CD4-positive, alpha-beta T cell treated with Interferon gamma for 1 hour (primary cell): ENCODE data around the gene UQCR10.

Source experiments
- DNase-seq: peaks from one replicate; pipeline ENCODE4 v3.0.0-alpha.2; 2020

UQCR10 gene

GRCh38 chr22:29765905-29766631 lies 1.1 kb upstream of the UQCR10 start:
- no peak for DNase-seq

- DNase-seq: peak; percentile 94
These were observed 468 bp upstream of the UQCR10 start, which contains the start of gene ZMAT5 for GRCh38 chr22:29766632-29767170. TSS of gene ZMAT5 (minus strand) at chr22:29767007. CDS start at chr22:29748544, 18,463 bp downstream.

GRCh38 chr22:29768052-29768693 lies 1.0 kb downstream of the UQCR10 start:
- DNase-seq: no peak

- DNase-seq: no peak
These were observed 2.7 kb downstream of the UQCR10 start for GRCh38 chr22:29769723-29770321.

GRCh38 chr22:29772170-29772641 lies 5.0 kb downstream of the UQCR10 start:
- no peak for DNase-seq

GRCh38 chr22:29773233-29773632 lies 6.1 kb downstream of the UQCR10 start:
- no peak for DNase-seq

GRCh38 chr22:29780220-29780619 lies 13.1 kb downstream of the UQCR10 start:
- DNase-seq: no peak

GRCh38 chr22:29780748-29781676 lies 13.8 kb downstream of the UQCR10 start:
- no peak for DNase-seq

- DNase-seq: no peak
These were observed 15.1 kb downstream of the UQCR10 start for GRCh38 chr22:29782061-29782845.

GRCh38 chr22:29784451-29785361 lies 17.5 kb downstream of the UQCR10 start:
- DNase-seq: no peak

GRCh38 chr22:29786031-29786430 lies 18.9 kb downstream of the UQCR10 start:
- no peak for DNase-seq

- DNase-seq: no peak
These were observed 20.3 kb downstream of the UQCR10 start for GRCh38 chr22:29787371-29787980.

GRCh38 chr22:29788339-29789279 lies 21.4 kb downstream of the UQCR10 start:
- DNase-seq: no peak

GRCh38 chr22:29790061-29790460 lies 22.9 kb downstream of the UQCR10 start:
- no peak for DNase-seq

- DNase-seq: no peak
These were observed 26.2 kb downstream of the UQCR10 start for GRCh38 chr22:29793396-29793795.

GRCh38 chr22:29795663-29796062 lies 28.5 kb downstream of the UQCR10 start:
- no peak for DNase-seq

- DNase-seq: peak; percentile 18
These were observed 30.2 kb downstream of the UQCR10 start for GRCh38 chr22:29797351-29797750.

- DNase-seq: no peak
These were observed 31.1 kb downstream of the UQCR10 start for GRCh38 chr22:29798318-29798717.

GRCh38 chr22:29798801-29799200 lies 31.6 kb downstream of the UQCR10 start:
- DNase-seq: no peak
